SK-N-SH (cell line): ENCODE results near the gene FERMT2. TPM values are rescaled to one million over a fixed set of nuclear protein-coding genes. Genes with fewer than 3 reads are reported as not detected.

Source experiments
- CTCF ChIA-PET: fragments of 300-600, 350-600 bp; formaldehyde crosslinking; extraction: SDS; loops from one replicate; lab custom pipeline; 2021; lab: Yijun Ruan, JAX
- POLR2A ChIA-PET: fragments of 350-600 bp; sonication (Branson Sonifier 250); formaldehyde crosslinking; extraction: SDS; loops from one replicate; lab custom pipeline; 2020; ENCODE audit warnings: antibody characterized with exemption, inconsistent platforms; lab: Yijun Ruan, JAX
- DNase-seq: peaks from one replicate; pipeline ENCODE4 v3.0.0; 2012
- H2AFZ ChIP-seq: fragments of 200-600 bp; sonication (generic); 2 replicates; pipeline ENCODE4 v1.8.1; 2016; ENCODE audit warnings: antibody characterized with exemption, mild to moderate bottlenecking, low read depth
- H3F3A ChIP-seq: fragments of 200-600 bp; sonication (generic); replicated peaks from 2 replicates; pipeline ENCODE3; 2016; ENCODE audit warnings: antibody characterized with exemption, mild to moderate bottlenecking; ENCODE audit not compliant: insufficient read depth
- H3K27ac ChIP-seq, 2 experiments: fragments of 200-500 bp in 1 of 2; fragments of 200-600 bp in 1 of 2; sonication (Bioruptor generic) in 1 of 2; sonication (generic), shearing (Covaris generic) in 1 of 2; 2 replicates each; pipeline versions ENCODE4 v1.5.1 to v1.6.1; 2014 to 2016; ENCODE audit warnings: low read depth in 2 of 2, inconsistent platforms in 1 of 2, low read length in 1 of 2, mild to moderate bottlenecking in 1 of 2, mixed read lengths in 1 of 2
- H3K27me3 ChIP-seq: fragments of 200-600 bp; sonication (generic), shearing (Covaris generic); 2 replicates; pipeline ENCODE4 v1.6.1; 2016; ENCODE audit warnings: mixed run types; ENCODE audit not compliant: insufficient read depth
- H3K36me3 ChIP-seq, 2 experiments: fragments of 200-500 bp in 1 of 2; fragments of 200-600 bp in 1 of 2; sonication (Bioruptor generic) in 1 of 2; sonication (generic) in 1 of 2; replicated peaks in 1 of 2; 2 replicates each; pipeline versions ENCODE3 to v1.5.1; 2014 to 2016; ENCODE audit warnings: low read length in 1 of 2, mild to moderate bottlenecking in 1 of 2; ENCODE audit not compliant: insufficient read depth in 2 of 2, control insufficient read depth in 1 of 2
- H3K4me1 ChIP-seq, 2 experiments: fragments of 200-500 bp in 1 of 2; fragments of 200-600 bp in 1 of 2; sonication (Bioruptor generic) in 1 of 2; sonication (generic), shearing (Covaris generic) in 1 of 2; 2 replicates each; pipeline versions ENCODE4 v1.5.1 to v1.6.1; 2014 to 2016; ENCODE audit warnings: low read depth in 1 of 2, low read length in 1 of 2, mixed run types in 1 of 2; ENCODE audit not compliant: insufficient read depth in 2 of 2, control insufficient read depth in 1 of 2
- H3K4me2 ChIP-seq: fragments of 200-600 bp; sonication (generic), shearing (Covaris generic); 2 replicates; pipeline ENCODE4 v1.6.1; 2017; ENCODE audit warnings: mixed run types
- H3K4me3 ChIP-seq, 2 experiments: fragments of 200-500 bp in 1 of 2; fragments of 200-600 bp in 1 of 2; sonication (Bioruptor generic) in 1 of 2; sonication (generic), shearing (Covaris generic) in 1 of 2; 2 replicates each; pipeline versions ENCODE4 v1.5.1 to v1.8.1; 2014 to 2016; ENCODE audit warnings: low read depth in 2 of 2, inconsistent platforms in 1 of 2, low read length in 1 of 2, mild to moderate bottlenecking in 1 of 2, mixed read lengths in 1 of 2, moderate library complexity in 1 of 2
- H3K79me2 ChIP-seq: fragments of 200-600 bp; sonication (generic); 2 replicates; pipeline ENCODE4 v1.8.1; 2017; ENCODE audit warnings: mild to moderate bottlenecking; ENCODE audit not compliant: insufficient read depth
- H3K9ac ChIP-seq: fragments of 200-600 bp; sonication (generic); 2 replicates; pipeline ENCODE4 v1.6.1; 2017; ENCODE audit warnings: mixed run types
- H3K9me2 ChIP-seq: fragments of 200-600 bp; sonication (generic); 2 replicates; pipeline ENCODE4 v1.6.1; 2017; ENCODE audit warnings: mixed run types
- H3K9me3 ChIP-seq: fragments of 200-600 bp; sonication (generic); 2 replicates; pipeline ENCODE4 v1.6.1; 2017; ENCODE audit warnings: mixed run types, mild to moderate bottlenecking, moderate library complexity
- H4K20me1 ChIP-seq: fragments of 200-600 bp; sonication (generic); 2 replicates; pipeline ENCODE4 v1.6.1; 2017; ENCODE audit warnings: mild to moderate bottlenecking, mixed run types; ENCODE audit not compliant: insufficient read depth
- CHD2 ChIP-seq: fragments of 150-350 bp; IDR thresholded peaks from 2 replicates; pipeline ENCODE4 v1.6.1; 2018; ENCODE audit warnings: low read length; ENCODE audit not compliant: partially characterized antibody
- CTCF ChIP-seq: fragments of 200-600 bp; sonication (generic); IDR thresholded peaks from 2 replicates; pipeline ENCODE4 v1.6.1; 2017; ENCODE audit warnings: antibody characterized with exemption, mild to moderate bottlenecking, moderate library complexity
- ELF1 ChIP-seq: IDR thresholded peaks from 2 replicates; pipeline ENCODE4 v1.4.0; 2012
- FOSL2 ChIP-seq: IDR thresholded peaks from 2 replicates; pipeline ENCODE4 v1.4.0; 2012; ENCODE audit warnings: low read depth, mild to moderate bottlenecking, moderate library complexity, borderline replicate concordance
- FOXM1 ChIP-seq: IDR thresholded peaks from 2 replicates; pipeline ENCODE4 v1.4.0; 2012; ENCODE audit warnings: low read depth, mild to moderate bottlenecking
- GABPA ChIP-seq: IDR thresholded peaks from 2 replicates; pipeline ENCODE4 v1.4.0; 2012; ENCODE audit warnings: low read depth, mild to moderate bottlenecking
- JUND ChIP-seq: IDR thresholded peaks from 2 replicates; pipeline ENCODE4 v1.4.0; 2012
- MAX ChIP-seq: IDR thresholded peaks from 2 replicates; pipeline ENCODE4 v1.4.0; 2012; ENCODE audit warnings: low read depth
- NFIC ChIP-seq: IDR thresholded peaks from 2 replicates; pipeline ENCODE4 v1.4.0; 2012; ENCODE audit warnings: borderline replicate concordance
- POLR2AphosphoS5 ChIP-seq: IDR thresholded peaks from 2 replicates; pipeline ENCODE4 v1.6.1; 2012; ENCODE audit warnings: low read depth, low read length
- RAD21 ChIP-seq: IDR thresholded peaks from 2 replicates; pipeline ENCODE4 v1.6.1; 2012; ENCODE audit warnings: mild to moderate bottlenecking, low read length
- RCOR1 ChIP-seq: fragments of 150-350 bp; IDR thresholded peaks from 2 replicates; pipeline ENCODE4 v1.6.1; 2017; ENCODE audit warnings: antibody characterized with exemption, low read length
- RFX5 ChIP-seq: IDR thresholded peaks from 2 replicates; pipeline ENCODE4 v1.6.1; 2012; ENCODE audit warnings: mild to moderate bottlenecking, improper control_type of control experiment, low read length
- RXRA ChIP-seq: IDR thresholded peaks from 2 replicates; pipeline ENCODE4 v1.4.0; 2012; ENCODE audit warnings: low read depth, mild to moderate bottlenecking, borderline replicate concordance
- SIN3A ChIP-seq: IDR thresholded peaks from 2 replicates; pipeline ENCODE4 v1.6.1; 2012; ENCODE audit warnings: low read depth, mild to moderate bottlenecking, low read length, moderate library complexity, borderline replicate concordance
- TCF12 ChIP-seq: IDR thresholded peaks from 2 replicates; pipeline ENCODE4 v1.4.0; 2012
- TEAD4 ChIP-seq: IDR thresholded peaks from 2 replicates; pipeline ENCODE4 v1.4.0; 2012; ENCODE audit warnings: mild to moderate bottlenecking, borderline replicate concordance; ENCODE audit not compliant: insufficient read depth
- YY1 ChIP-seq: IDR thresholded peaks from 2 replicates; pipeline ENCODE4 v1.4.0; 2012; ENCODE audit warnings: low read depth, mild to moderate bottlenecking
- ZBTB33 ChIP-seq: IDR thresholded peaks from 2 replicates; pipeline ENCODE4 v1.4.0; 2012; ENCODE audit warnings: low read depth, borderline replicate concordance
- WGBS: methylation state at CpG from one replicate; pipeline ENCODE4 v1.1.6; 2017; ENCODE audit warnings: low lambda C conversion rate; 5-methylcytosine and 5-hydroxymethylcytosine counted together
- polyA plus RNA-seq, 3 experiments: library from polyadenylated mRNA; depleted of rRNA; stranded (reverse); fragments of >200 nt; gene quantifications; 2 replicates each; pipeline ENCODE4 v1.2.3, GENCODE V29; 2012
- TF ChIP-seq, protein P1 (sequence below): IDR thresholded peaks from 2 replicates; pipeline ENCODE4 v1.4.0; 2012; ENCODE audit warnings: low read depth, borderline replicate concordance
- TF ChIP-seq, protein P2 (sequence below): fragments of 150-350 bp; IDR thresholded peaks from 2 replicates; pipeline ENCODE4 v1.6.1; 2016; ENCODE audit warnings: mild to moderate bottlenecking, low read depth, low read length
- TF ChIP-seq, protein P3 (sequence below): IDR thresholded peaks from 2 replicates; pipeline ENCODE4 v1.6.1; 2012; ENCODE audit warnings: mild to moderate bottlenecking, low read depth, low read length, moderate library complexity

FERMT2 gene
- polyA plus RNA-seq, 1 of the 3 experiments (the other 2 are of a cell fraction) = 40.1 TPM

DNA sequence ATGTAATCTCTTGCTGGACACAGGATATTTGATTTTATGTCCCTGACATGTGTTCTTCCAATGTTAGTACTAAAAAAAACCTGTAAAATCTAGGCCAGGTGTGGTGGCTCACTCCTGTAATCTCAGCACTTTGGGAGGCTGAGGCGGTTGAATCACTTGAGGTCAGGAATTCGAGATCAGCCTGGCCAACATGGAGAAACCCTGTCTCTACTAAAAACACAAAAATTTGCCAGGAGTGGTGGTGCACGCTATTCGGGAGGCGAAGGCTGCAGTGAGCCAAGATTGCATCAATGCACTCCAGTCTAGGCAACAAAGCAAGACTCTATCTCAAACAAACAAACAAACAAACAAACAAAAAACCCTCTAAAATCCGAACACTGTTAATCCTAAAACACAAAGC lies 68.0 kb downstream of the FERMT2 start (continued):
- TF ChIP-seq, protein P1, sequence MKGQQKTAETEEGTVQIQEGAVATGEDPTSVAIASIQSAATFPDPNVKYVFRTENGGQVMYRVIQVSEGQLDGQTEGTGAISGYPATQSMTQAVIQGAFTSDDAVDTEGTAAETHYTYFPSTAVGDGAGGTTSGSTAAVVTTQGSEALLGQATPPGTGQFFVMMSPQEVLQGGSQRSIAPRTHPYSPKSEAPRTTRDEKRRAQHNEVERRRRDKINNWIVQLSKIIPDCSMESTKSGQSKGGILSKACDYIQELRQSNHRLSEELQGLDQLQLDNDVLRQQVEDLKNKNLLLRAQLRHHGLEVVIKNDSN = no peak
- TF ChIP-seq FOSL2 (no peak), CTCF (no peak), TEAD4 (no peak), TCF12 (no peak), RAD21 (no peak), JUND (no peak), YY1 (no peak)
- TF ChIP-seq, protein P2, sequence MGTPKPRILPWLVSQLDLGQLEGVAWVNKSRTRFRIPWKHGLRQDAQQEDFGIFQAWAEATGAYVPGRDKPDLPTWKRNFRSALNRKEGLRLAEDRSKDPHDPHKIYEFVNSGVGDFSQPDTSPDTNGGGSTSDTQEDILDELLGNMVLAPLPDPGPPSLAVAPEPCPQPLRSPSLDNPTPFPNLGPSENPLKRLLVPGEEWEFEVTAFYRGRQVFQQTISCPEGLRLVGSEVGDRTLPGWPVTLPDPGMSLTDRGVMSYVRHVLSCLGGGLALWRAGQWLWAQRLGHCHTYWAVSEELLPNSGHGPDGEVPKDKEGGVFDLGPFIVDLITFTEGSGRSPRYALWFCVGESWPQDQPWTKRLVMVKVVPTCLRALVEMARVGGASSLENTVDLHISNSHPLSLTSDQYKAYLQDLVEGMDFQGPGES = no peak

DNA sequence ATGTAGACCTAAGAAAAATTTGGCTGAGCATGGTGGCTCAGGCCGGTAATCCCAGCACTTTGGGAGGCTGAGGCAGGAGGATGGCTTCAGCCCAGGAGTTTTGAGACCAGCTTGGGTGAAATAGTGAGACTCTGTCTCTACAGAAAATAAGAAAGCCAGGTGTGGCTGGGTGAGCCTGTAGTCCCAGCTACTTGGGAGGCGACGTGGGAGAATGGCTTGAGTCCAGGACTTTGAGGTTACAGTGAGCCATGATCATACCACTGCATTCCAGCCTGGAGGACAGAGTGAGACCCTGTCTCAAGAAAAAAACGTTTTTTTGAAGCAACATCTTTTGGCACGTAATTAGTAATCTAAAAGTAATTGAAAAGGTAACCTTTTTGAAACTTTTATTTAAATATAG lies 70.9 kb downstream of the FERMT2 start:
- Histone ChIP-seq H3K27ac (peak overlapping the region in 1 of 2 experiments; percentile 32; a peak in 2 of 4 replicates), H3K4me2 (no peak overlapping the region), H2AFZ (no peak overlapping the region), H3K9ac (no peak overlapping the region), H3K4me3 (no peak overlapping the region), H3K36me3 (peaks cover 56 to 78% of the 10 kb centered on the region in 2 experiments), H3K9me3 (no peaks in the 10 kb centered on the region), H3K79me2 (peaks cover 84% of the 10 kb centered on the region), H3K4me1 (peaks cover 0 to 29% of the 10 kb centered on the region in 2 experiments; a peak in 2 of 4 replicates), H3K9me2 (no peaks in the 10 kb centered on the region), H3K27me3 (no peaks in the 10 kb centered on the region), H4K20me1 (no peaks in the 10 kb centered on the region), H3F3A (peaks cover 36% of the 10 kb centered on the region)
- DNase-seq = no peak
- CTCF ChIA-PET = no interaction called here
- WGBS = 82% methylated on average over 5 of the region's 5 CpGs
- POLR2A ChIA-PET = no interaction called here
- no peak for TF ChIP-seq MAX
- no peak for TF ChIP-seq CTCF
- no peak for TF ChIP-seq SIN3A
- TF ChIP-seq, protein P3, sequence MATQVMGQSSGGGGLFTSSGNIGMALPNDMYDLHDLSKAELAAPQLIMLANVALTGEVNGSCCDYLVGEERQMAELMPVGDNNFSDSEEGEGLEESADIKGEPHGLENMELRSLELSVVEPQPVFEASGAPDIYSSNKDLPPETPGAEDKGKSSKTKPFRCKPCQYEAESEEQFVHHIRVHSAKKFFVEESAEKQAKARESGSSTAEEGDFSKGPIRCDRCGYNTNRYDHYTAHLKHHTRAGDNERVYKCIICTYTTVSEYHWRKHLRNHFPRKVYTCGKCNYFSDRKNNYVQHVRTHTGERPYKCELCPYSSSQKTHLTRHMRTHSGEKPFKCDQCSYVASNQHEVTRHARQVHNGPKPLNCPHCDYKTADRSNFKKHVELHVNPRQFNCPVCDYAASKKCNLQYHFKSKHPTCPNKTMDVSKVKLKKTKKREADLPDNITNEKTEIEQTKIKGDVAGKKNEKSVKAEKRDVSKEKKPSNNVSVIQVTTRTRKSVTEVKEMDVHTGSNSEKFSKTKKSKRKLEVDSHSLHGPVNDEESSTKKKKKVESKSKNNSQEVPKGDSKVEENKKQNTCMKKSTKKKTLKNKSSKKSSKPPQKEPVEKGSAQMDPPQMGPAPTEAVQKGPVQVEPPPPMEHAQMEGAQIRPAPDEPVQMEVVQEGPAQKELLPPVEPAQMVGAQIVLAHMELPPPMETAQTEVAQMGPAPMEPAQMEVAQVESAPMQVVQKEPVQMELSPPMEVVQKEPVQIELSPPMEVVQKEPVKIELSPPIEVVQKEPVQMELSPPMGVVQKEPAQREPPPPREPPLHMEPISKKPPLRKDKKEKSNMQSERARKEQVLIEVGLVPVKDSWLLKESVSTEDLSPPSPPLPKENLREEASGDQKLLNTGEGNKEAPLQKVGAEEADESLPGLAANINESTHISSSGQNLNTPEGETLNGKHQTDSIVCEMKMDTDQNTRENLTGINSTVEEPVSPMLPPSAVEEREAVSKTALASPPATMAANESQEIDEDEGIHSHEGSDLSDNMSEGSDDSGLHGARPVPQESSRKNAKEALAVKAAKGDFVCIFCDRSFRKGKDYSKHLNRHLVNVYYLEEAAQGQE = no peak
- no peak for TF ChIP-seq FOXM1
- TF ChIP-seq POLR2AphosphoS5 = no peak
- TF ChIP-seq GABPA = no peak
- no peak for TF ChIP-seq RCOR1
- no peak for TF ChIP-seq CHD2
- no peak for TF ChIP-seq RXRA
- no peak for TF ChIP-seq ZBTB33
- no peak for TF ChIP-seq NFIC
- no peak for TF ChIP-seq RFX5
- TF ChIP-seq ELF1 = no peak
